Smooth muscle cell (in vitro differentiated cells): ENCODE measurements around the gene RFX2. TPM values are rescaled to one million over a fixed set of nuclear protein-coding genes. Genes with fewer than 3 reads are reported as not detected.
"Not testable (repeated sequence)": the region's sequence is repeated elsewhere in the genome, so short reads cannot be mapped to it uniquely, and the experiment has no call there.

Experiments
- DNase-seq: peaks from one replicate; lab custom pipeline; 2025; ENCODE audit not compliant: unreplicated experiment; lab: John Stamatoyannopoulos, UW
- H2AFZ ChIP-seq: fragments of 200-600 bp; sonication (generic); 2 replicates; pipeline ENCODE4 v1.6.0; 2016; ENCODE audit warnings: antibody characterized with exemption, low read depth, mild to moderate bottlenecking
- H3F3A ChIP-seq: fragments of 200-600 bp; sonication (generic); 2 replicates; pipeline ENCODE4 v1.6.0; 2017; ENCODE audit warnings: antibody characterized with exemption, low read depth
- H3K27ac ChIP-seq: fragments of 200-600 bp; sonication (generic); 2 replicates; pipeline ENCODE4 v1.5.1; 2016; ENCODE audit warnings: low read depth, mild to moderate bottlenecking
- H3K27me3 ChIP-seq: fragments of 200-600 bp; sonication (generic); 2 replicates; pipeline ENCODE4 v1.6.1; 2016; ENCODE audit warnings: low read depth, mild to moderate bottlenecking
- H3K36me3 ChIP-seq: fragments of 200-600 bp; sonication (generic); 2 replicates; pipeline ENCODE4 v1.5.1; 2016; ENCODE audit warnings: low read depth
- H3K4me1 ChIP-seq: fragments of 200-600 bp; sonication (generic); 2 replicates; pipeline ENCODE4 v1.5.1; 2016; ENCODE audit warnings: low read depth
- H3K4me2 ChIP-seq: fragments of 200-600 bp; sonication (generic); 2 replicates; pipeline ENCODE4 v1.6.0; 2016; ENCODE audit warnings: mild to moderate bottlenecking
- H3K4me3 ChIP-seq: fragments of 200-600 bp; sonication (generic); 2 replicates; pipeline ENCODE4 v1.5.1; 2016; ENCODE audit warnings: mild to moderate bottlenecking
- H3K79me2 ChIP-seq: fragments of 200-600 bp; sonication (generic); 2 replicates; pipeline ENCODE4 v1.6.0; 2016; ENCODE audit warnings: low read depth, mild to moderate bottlenecking
- H3K9ac ChIP-seq: fragments of 200-600 bp; sonication (generic); 2 replicates; pipeline ENCODE4 v1.6.0; 2016; ENCODE audit warnings: low read depth
- H3K9me3 ChIP-seq: fragments of 200-600 bp; sonication (generic); replicated peaks from 2 replicates; pipeline ENCODE4 v1.5.1; 2016; ENCODE audit warnings: low read depth
- H4K20me1 ChIP-seq: fragments of 200-600 bp; sonication (generic); 2 replicates; pipeline ENCODE4 v1.6.0; 2016; ENCODE audit warnings: low read depth
- CTCF ChIP-seq: fragments of 200-600 bp; sonication (generic); IDR thresholded peaks from 2 replicates; pipeline ENCODE4 v1.5.1; 2017; ENCODE audit warnings: borderline replicate concordance, mild to moderate bottlenecking, antibody characterized with exemption; ENCODE audit not compliant: insufficient read depth, poor library complexity, severe bottlenecking
- WGBS: methylation state at CpG from one replicate; pipeline ENCODE4 v1.1.7; 2016; ENCODE audit warnings: low lambda C conversion rate; 5-methylcytosine and 5-hydroxymethylcytosine counted together
- polyA plus RNA-seq: library from polyadenylated mRNA; unstranded; fragments of >200 nt; fragmentation: Nextera tagmentation; extraction: Ambion mirVana; gene quantifications from 2 replicates; pipeline ENCODE4 v1.2.1, GENCODE V29; 2016
- total RNA-seq: library from RNA; depleted of rRNA; stranded (reverse); fragments of >200 nt; gene quantifications from 2 replicates; pipeline ENCODE4 v1.2.3, GENCODE V29; 2014

Gene RFX2
- total and polyA plus RNA-seq, 2 experiments from 2014 or later: 4.7 to 7.5 TPM

- no peaks in the 10 kb centered on the region for H3K36me3 ChIP-seq
- peaks cover 5% of the 10 kb centered on the region for H3F3A ChIP-seq
- no peak for DNase-seq
- WGBS: 75% methylated on average over 15 of the region's 15 CpGs
- no peaks in the 10 kb centered on the region for H4K20me1 ChIP-seq
- H3K9ac ChIP-seq: no peak overlapping the region
- peaks cover 13% of the 10 kb centered on the region for H3K4me1 ChIP-seq
- no peak overlapping the region for H3K4me2 ChIP-seq
- no peaks in the 10 kb centered on the region for H3K9me3 ChIP-seq
- no peak overlapping the region for H2AFZ ChIP-seq
- no peak for TF ChIP-seq CTCF
- no peak overlapping the region for H3K4me3 ChIP-seq
- H3K27me3 ChIP-seq: peaks cover 4% of the 10 kb centered on the region
- no peak overlapping the region for H3K27ac ChIP-seq
- H3K79me2 ChIP-seq: no peaks in the 10 kb centered on the region
These were observed 3.4 kb upstream of the RFX2 start for GRCh38 chr19:6113616-6114188.

- Histone ChIP-seq H3K4me1 (peaks cover 15% of the 10 kb centered on the region), H4K20me1 (no peaks in the 10 kb centered on the region), H3K4me2 (peak overlapping the region; percentile 98), H3K27me3 (no peaks in the 10 kb centered on the region), H3K36me3 (no peaks in the 10 kb centered on the region), H3K79me2 (no peaks in the 10 kb centered on the region), H3K4me3 (peak overlapping the region; percentile 65), H2AFZ (peak overlapping the region; percentile 79), H3F3A (peaks cover 11% of the 10 kb centered on the region), H3K9ac (peak overlapping the region; percentile 85), H3K27ac (no peak overlapping the region), H3K9me3 (no peaks in the 10 kb centered on the region)
- no peak for TF ChIP-seq CTCF
- WGBS: 3% methylated on average over 27 of the region's 38 CpGs
- no peak for DNase-seq
These were observed 353 bp downstream of the RFX2 start for GRCh38 chr19:6109947-6110346.

- H3K4me3 ChIP-seq: peak overlapping the region; percentile 65
- H3K9me3 ChIP-seq: no peaks in the 10 kb centered on the region
- peak; percentile 24 for DNase-seq
- peak overlapping the region; percentile 3 for H3K27ac ChIP-seq
- H2AFZ ChIP-seq: peak overlapping the region; percentile 83
- H4K20me1 ChIP-seq: no peaks in the 10 kb centered on the region
- TF ChIP-seq CTCF: no peak
- H3K36me3 ChIP-seq: no peaks in the 10 kb centered on the region
- H3K4me1 ChIP-seq: peaks cover 15% of the 10 kb centered on the region
- peaks cover 11% of the 10 kb centered on the region for H3F3A ChIP-seq
- H3K79me2 ChIP-seq: no peaks in the 10 kb centered on the region
- 7% methylated on average over 47 of the region's 47 CpGs for WGBS
- H3K4me2 ChIP-seq: peak overlapping the region; percentile 98
- H3K27me3 ChIP-seq: no peaks in the 10 kb centered on the region
- H3K9ac ChIP-seq: peak overlapping the region; percentile 85
These were observed 1.3 kb downstream of the RFX2 start for GRCh38 chr19:6108721-6109633.

GRCh38 chr19:6106643-6107294 lies 3.5 kb downstream of the RFX2 start:
- 87% methylated on average over 15 of the region's 15 CpGs for WGBS
- DNase-seq, H3K79me2 ChIP-seq: not testable (repeated sequence)

More at GRCh38 chr19:6106643-6107294, 3.5 kb downstream of the RFX2 start:
- not testable (repeated sequence) for H3K27ac ChIP-seq, H3K9ac ChIP-seq, H3K9me3 ChIP-seq, H3K4me2 ChIP-seq, H2AFZ ChIP-seq, H4K20me1 ChIP-seq, H3K27me3 ChIP-seq, H3K4me3 ChIP-seq, H3K36me3 ChIP-seq
- peaks cover 11% of the 10 kb centered on the region for H3F3A ChIP-seq
- peaks cover 15% of the 10 kb centered on the region for H3K4me1 ChIP-seq
